ENCODE results near the gene SRGAP1.

SRGAP1 gene

GRCh38 chr12:64092507-64093196 lies 248.2 kb downstream of the SRGAP1 start:
- no peak for TF ChIP-seq CTCF (IDR thresholded peaks at IDR 0.05)
- no peak for DNase-seq (ENCODE audit: low spot score)
- Histone ChIP-seq H3K27ac (no peak overlapping the region), H3K4me3 (no peak overlapping the region)

- Histone ChIP-seq H3K27ac (no peak overlapping the region), H3K4me3 (no peak overlapping the region)
- no peak for DNase-seq (ENCODE audit: low spot score)
- TF ChIP-seq CTCF (IDR thresholded peaks at IDR 0.05): no peak
Measured at GRCh38 chr12:64093689-64094088, 249.2 kb downstream of the SRGAP1 start.

- no peak for DNase-seq (ENCODE audit: low spot score)
- H3K27ac ChIP-seq: no peak overlapping the region
- no peak for TF ChIP-seq CTCF (IDR thresholded peaks at IDR 0.05)
- H3K4me3 ChIP-seq: no peak overlapping the region
Measured at GRCh38 chr12:64097366-64098105, 253.0 kb downstream of the SRGAP1 start.

GRCh38 chr12:64098709-64099354 lies 254.3 kb downstream of the SRGAP1 start:
- no peak for DNase-seq (ENCODE audit: low spot score)
- TF ChIP-seq CTCF (IDR thresholded peaks at IDR 0.05): no peak
- H3K4me3 ChIP-seq: no peak overlapping the region
- no peak overlapping the region for H3K27ac ChIP-seq

GRCh38 chr12:64099397-64099796 lies 254.9 kb downstream of the SRGAP1 start:
- H3K27ac ChIP-seq: no peak overlapping the region
- H3K4me3 ChIP-seq: no peak overlapping the region
- TF ChIP-seq CTCF (IDR thresholded peaks at IDR 0.05): no peak
- DNase-seq (ENCODE audit: low spot score): no peak

GRCh38 chr12:64102339-64102738 lies 257.8 kb downstream of the SRGAP1 start:
- TF ChIP-seq CTCF (IDR thresholded peaks at IDR 0.05): no peak
- Histone ChIP-seq H3K27ac (no peak overlapping the region), H3K4me3 (no peak overlapping the region)
- DNase-seq (ENCODE audit: low spot score): no peak
